Daoy (cell line): ENCODE data around the gene SNX30. TPM values are rescaled to one million over a fixed set of nuclear protein-coding genes. Genes with fewer than 3 reads are reported as not detected.
"Not testable (repeated sequence)": the region's sequence is repeated elsewhere in the genome, so short reads cannot be mapped to it uniquely, and the experiment has no call there.

Experiments
- DNase-seq: peaks from one replicate; pipeline ENCODE4 v3.0.0-alpha.2; 2015; ENCODE audit warnings: low read depth
- total RNA-seq: library from RNA; depleted of rRNA; stranded (reverse); fragments of >200 nt; shearing (Covaris generic); gene quantifications from 2 replicates; pipeline ENCODE4 v1.2.3, GENCODE V29; 2014; rRNA removed

The SNX30 gene, protein sequence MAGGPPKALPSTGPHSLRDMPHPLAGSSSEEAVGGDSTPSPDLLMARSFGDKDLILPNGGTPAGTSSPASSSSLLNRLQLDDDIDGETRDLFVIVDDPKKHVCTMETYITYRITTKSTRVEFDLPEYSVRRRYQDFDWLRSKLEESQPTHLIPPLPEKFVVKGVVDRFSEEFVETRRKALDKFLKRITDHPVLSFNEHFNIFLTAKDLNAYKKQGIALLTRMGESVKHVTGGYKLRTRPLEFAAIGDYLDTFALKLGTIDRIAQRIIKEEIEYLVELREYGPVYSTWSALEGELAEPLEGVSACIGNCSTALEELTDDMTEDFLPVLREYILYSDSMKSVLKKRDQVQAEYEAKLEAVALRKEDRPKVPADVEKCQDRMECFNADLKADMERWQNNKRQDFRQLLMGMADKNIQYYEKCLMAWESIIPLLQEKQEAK
- total RNA-seq, result 15.2 and 17.1 TPM in 2 replicates

DNA sequence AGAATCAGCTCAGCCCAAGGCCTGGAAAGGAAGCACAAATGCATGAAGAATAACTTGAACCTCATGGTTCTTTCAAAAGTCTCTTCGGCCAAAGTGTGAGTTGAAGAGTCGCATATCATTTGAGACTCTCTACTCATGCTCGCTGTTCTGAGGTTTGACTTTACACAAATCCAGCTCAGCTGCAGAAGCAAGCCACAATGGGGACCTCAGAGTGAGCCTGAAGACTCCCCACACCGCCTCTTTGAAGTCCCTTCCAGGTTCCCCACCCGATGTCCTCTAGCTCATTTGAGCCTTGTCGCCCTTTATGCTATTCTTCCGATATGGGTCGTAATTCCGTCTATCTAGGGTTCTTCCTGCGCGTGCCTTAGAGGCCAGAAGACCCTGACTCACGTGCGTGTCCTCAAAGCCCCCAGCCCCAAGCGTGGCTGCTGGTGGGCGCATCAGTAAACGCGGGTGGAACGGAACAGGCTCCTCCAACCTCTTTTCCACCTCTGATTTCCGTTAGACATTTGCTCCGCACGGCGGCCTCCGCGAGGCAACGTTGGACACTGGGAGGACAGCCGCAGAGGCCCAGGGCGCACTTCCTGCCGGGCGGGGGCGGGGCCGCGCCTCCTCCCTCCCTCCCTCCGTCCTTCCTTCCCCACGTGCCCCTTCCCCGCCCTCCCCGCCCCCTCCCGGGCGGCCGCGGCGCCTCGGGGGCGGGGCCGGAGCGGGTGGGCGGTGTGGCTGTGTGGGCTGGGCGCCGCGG is at the start of gene SNX30:
TSS of gene SNX30 (plus strand) at position 745 of the 748 bp plus-strand sequence. CDS start 242 bp downstream, outside the sequence.
- DNase-seq, result peak; percentile 98

DNA sequence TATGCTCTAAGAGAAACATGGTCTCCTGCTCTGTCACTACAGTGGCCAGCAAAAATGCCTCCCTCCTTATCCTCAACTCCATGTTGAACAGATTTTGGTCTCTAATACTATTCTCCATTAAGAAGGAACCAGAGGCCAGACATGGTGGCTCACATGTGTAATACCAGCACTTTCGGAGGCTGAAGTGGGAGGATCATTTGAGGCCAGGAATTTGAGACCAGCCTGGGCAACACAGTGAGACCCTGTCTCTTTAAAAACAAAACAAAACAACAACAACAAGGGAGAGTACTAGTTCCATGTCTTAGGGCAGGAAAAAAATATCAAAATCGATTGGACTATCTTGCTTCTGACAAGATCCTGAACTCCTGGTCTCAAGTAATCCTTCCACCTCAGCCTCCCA is 47.3 kb upstream of the SNX30 start:
- DNase-seq, result no peak

DNA sequence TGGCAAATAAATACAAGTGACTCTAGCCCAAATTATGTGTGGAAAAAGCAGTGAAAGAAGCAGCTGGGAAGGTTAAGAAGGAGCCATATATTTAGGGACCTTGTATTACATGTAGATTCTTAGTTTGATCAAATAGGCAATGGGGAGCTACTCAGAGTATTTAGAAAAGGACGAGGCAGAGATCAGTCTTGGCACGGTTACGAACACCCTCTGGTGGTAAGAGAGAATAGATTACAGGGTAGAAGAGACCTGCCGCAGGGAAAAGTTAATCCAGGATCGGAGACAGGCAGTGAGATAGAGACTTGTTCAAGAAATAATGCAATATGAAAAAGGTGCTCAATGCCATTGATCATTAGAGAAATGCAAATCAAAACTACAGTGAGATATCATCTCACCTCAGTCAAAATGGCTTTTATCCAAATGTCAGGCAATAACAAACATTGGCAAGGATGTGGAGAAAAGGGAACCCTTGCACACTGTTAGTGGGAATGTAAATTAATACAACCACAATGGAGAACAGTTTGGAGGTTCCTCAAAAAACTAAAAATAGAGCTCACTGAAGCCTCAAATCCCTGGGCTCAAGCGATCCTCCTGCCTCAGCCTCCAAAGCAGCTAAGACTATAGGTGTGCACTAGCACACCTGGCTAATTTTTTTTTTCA is 44.7 kb upstream of the SNX30 start:
- DNase-seq, result no peak

DNA sequence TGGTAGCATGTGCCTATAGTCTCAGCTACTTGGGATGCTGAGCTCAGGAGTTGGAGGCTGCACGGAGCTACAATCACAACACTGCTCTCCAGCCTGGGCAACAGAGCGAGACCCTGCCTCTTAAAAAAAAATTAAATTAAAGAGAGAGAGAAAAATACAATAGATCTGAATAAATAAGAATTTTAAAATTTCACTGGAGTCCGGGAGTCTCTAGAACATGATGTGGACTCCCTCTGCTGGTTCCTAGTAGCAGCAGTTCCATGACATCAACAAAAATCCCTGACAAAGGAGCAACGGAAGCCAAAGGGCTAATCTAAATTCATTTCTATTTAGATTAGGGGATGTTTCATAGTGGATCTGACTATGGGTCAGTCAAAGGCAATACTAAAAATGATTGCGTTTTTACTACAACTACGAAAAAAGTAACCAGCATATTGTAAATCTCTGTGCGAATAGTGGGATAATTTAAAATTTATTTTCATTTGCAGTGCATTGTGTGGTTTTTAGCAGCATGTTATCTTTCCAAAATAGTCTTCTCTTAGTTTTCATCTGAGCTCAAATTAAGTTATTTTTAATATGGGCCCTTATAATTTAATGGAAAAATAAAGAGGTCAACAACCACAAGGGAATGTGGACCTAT is 39.4 kb upstream of the SNX30 start:
- peak; percentile 32 for DNase-seq

DNA sequence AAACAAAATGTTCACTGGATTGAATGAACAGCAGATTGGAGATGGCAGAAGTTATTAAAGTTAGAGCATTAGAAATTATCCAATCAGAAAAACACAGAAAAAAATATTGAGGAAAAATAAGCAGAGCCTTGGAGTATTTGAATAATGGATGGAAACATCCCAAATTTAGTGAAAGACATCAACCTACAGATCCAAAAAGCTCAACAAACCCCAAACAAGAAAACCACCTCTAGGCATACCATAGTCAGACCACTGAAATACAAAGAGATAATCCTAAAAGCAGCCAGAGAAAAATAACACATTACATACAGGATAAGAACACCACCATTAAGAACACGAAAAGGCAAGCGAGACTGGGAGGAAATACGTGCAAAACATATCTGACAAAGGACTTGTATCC is 37.9 kb upstream of the SNX30 start:
- DNase-seq, result no peak

DNA sequence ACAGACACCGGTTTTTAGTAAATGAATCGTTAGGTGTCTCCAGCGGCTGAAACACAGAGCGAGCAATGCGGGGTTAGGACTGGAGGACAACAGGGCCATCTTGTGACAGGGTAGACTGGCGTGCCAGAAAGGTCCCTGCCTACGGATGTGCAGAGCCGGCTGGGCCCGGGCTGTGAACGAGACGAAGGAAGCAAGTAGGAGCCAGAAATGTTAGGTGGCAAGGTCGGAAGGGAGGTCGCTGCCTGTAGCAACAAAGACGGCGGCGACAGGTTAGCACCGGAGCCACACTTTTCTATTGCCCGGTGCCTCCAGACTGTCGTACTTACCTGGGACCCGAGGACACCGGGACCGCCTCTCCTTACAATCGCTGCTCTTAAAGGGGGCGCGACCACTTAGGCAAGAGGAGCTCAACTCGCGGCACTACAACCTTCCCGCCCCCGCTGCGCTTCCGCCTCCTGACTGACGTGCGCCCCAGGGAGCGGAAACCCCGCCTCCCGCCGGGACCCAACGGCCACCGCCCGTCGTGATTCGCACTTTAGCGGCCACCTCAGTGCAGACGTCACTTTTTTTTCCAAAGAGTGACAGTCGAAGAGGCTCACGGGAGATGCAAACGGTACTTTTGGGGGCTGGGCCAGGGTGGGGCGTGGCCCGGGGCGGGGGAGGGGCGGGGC is 32.8 kb upstream of the SNX30 start, which contains the start of gene INIP:
TSS of gene INIP (minus strand) at position 457 of the 671 bp plus-strand sequence. CDS start 1,632 bp downstream, outside the sequence.
- DNase-seq, result peak; percentile 99

DNA sequence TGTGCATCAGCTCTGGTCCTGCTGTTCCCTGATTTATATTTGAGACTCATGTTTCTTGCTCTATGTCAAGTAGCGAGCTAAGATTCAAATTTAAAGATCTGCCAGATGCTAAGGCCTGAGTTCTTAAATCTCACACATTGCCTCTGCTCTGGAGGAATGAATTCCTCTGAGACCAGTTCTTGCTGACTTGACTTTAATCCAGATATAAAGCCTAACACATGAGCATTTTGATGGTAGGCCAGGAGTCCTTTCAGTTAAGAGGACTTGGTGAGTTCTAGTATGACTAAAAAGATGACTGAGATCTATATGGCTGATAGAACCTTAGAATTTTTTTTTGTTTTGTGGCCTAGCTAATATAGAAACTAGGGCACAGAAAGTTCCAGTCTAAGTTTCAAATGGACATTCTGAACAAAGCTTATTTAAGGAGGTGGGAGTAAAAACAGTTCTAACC is 31.3 kb upstream of the SNX30 start:
- DNase-seq, result no peak

DNA sequence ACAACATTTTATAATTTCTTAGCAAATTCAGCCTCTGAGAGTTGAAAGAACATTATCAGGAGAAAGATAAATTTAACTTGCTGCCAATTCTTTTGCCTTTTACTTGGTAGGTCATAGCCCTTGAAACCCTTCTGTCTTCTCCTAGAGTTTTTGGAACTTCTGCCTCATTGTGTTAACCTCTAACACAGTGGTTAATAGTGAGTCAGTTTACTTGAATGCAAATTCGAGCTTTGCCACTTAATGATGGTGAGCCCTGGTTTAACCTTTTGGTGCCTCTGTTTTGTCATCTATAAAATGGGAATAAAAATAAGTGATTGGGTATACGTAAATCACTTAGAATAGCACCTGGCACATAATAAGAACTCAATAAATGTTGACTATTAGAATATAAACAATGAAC is 30.9 kb upstream of the SNX30 start:
- DNase-seq, result no peak

DNA sequence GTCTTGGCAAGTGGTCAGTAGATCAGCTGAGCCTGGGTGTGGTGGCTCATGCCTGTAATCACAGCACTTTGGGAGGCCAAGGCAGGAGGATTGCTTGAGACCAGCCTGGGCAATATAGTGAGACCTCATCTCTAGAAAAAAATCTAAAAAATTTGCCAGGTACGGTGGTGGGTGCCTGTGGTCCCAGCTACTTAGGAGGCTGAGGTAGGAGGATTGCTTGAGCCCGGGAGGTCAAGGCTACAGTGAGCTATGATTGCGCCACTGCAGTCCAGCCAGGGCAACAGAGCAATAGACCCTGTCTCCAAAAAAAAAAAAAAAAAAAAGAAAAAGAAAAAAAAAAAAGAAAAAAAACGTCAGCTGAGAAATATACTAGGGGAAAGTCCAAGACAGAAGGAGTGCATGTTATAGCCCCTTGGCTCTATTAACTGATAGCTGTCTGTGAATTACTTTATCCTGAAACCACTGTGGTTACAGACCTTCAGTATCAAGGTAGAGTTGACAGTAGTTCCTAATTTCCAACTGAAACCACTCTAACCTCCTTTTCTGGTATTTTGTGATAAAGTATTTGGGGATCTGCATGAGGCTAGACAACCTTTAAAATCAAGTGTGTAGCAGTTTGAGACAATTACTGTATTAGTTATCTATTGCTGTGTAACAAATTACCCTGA is 30.3 kb upstream of the SNX30 start:
- no peak for DNase-seq

DNA sequence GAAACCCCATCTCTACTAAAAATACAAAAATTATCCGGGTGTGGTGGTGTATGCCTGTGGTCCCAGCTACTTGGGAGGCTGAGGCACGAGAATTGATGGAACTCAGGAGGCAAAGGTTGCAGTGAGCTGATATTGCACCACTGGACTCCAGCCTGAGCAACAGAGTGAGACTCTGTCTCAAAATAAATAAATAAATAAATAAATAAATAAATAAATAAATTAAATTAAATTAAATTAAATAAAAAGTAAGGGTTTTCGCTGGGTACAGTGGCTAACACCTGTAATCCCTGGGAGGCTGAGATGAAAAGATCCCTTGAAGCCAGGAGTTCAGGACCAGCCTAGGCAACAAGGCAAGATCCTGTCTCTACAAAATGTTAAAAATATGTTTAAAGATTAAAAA is 27.8 kb upstream of the SNX30 start:
- not testable (repeated sequence) for DNase-seq

DNA sequence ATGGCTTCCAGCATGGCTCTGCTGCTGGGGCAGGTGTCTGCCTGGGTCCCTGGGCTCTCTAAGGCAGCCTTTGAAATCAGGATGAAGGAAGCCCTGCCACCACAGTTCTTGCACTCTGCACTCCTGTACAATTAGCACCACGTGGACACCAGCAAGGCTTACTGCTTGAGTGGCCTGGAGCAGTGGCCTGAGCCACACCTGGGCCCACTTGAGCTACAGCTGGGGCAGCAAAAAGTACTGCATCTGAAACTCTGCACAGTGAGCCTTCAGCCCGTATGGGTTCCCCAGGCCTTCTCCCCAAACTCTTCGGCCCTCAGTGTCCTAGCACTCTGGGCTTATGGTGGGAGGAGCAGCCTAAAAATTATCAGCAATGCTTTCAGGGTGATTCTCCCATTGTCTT is 24.6 kb upstream of the SNX30 start:
- DNase-seq, result no peak

DNA sequence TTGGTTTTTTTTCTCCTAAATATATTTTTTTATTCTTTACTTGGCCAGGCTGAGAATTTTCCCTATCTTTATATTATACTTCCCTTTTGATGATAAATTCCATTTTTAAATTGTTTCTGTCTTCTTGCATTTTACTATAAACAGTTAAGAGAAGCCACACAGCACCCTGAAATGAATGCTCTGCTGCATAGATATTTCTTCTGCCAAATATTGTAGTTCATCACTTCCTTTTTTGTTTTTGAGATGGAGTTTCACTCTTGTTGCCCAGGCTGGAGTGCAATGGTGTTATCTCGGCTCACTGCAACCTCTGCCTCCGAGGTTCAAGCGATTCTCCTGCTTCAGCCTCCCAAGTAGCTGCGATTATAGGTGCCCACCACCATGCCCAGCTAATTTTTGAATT is 24.1 kb upstream of the SNX30 start:
- no peak for DNase-seq

DNA sequence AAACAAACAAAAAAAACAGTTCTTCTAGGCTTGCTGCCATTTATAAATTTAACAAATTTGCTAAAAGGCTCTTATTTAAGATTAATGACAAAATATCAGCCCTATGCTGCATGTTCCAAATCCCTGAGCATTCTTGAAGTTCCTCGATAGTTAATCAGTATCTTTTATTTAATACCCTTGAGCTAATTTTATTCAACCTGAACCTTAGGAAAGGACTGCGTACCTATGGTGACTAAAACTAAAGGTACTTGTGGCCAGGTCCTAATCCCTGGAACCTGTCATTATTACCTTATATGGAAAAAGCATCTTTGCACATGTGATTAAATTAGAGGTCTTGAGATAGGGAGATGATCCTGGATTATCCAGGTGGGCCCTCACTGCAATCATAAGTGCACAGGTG is 22.2 kb upstream of the SNX30 start:
- no peak for DNase-seq

DNA sequence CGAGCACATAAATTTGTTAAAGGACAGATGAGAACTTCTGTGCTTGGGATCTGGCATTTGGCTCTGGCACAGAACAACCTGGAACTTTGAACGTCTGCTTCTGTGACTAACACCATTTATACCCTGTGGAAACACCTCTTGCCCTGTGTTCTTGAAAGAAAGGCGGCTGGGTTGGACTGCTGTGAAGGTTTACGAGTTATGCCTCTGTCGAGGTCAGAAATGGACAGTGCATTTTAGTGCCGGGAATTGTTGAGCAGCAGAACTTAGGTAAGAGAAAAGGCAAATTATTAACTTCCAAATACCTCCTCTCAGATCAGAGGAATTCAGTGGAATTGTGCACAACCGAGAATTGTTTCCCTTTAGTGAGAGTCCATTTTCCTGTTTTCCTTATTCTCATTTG is 18.6 kb upstream of the SNX30 start:
- DNase-seq, result no peak

DNA sequence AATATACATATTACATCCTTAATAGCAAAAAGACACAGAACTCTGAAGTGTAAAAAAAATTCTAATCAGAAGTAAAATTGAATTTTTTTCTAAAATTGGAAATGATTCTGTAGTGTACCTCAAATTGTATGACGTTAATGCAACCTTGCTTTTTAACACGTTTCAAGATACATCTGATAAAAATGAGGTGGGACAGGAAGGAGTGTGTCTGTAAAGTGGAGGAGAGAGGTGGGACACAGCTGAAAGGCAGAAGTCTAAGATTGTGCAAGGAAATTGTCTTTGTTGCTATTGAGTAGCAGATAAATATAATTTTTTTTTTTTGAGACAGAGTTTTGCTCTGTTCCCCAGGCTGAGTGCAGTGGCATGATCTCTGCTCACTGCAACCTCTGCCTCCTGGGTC is 15.7 kb upstream of the SNX30 start:
- DNase-seq, result no peak

DNA sequence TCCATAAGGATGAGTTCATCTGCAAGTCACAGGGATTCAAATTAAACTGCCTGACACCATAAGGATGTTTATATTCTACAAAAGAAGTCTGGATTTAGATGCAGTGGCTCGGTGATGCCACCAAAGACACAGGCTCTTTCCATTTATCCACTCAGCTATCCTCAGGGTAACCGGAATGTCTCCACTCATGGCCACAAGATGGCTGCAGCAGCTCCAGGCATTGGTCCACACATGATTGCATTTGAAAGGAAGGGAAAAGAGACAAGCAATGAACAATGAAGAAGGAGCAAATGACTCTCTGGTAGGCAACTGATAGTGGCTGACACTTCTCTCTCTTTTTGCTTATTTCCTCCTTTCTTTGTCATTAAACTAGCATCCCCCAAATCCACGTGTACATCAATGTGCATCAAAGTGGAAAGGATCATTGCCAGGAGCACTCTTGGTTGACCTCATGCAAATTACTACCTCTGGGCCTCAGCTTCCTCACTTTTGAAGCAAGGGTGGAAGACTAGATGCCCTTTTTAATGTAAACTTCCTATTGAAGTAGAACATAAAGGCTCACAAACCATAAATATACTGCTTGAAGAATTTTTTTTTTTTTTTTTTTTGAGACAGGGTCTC is 7.2 kb upstream of the SNX30 start:
- DNase-seq, result no peak

DNA sequence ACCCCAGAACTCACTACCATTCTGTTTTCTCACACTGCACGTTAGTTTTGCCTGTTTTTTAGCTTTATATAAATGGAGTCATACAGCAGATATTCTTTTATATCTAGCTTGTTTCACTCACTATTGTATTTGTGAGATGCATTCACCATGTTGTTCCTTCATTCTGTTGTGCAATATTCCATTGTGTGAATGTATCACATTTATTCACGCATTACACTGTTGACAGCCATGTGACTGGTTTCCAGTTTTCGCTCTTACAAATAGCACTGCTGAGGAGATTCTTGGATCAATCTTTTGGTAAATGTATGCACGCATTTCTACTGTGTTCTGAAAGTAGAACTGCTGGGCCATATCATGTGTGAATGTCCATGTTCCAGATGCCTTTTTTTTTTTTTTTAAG is 6.4 kb upstream of the SNX30 start:
- DNase-seq, result no peak

DNA sequence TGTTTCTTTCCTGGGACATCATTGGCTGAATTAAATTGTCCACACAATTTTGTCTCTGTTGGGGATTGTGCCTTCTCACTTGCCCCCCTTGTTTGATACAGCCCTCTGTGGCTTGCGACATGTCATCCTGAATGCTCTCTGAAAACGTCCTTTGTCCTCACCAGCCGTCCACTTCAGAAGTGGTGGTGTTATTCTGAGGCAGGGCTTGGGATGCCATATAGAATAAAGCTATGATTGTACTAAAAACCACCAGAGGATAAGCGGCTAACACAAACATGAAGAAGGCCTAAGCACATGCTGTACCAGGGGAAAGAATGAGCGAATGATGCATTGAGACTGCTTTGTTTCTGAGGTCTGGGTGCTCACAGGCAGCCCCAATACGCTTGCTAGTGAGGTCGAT is 3.5 kb upstream of the SNX30 start:
- no peak for DNase-seq

DNA sequence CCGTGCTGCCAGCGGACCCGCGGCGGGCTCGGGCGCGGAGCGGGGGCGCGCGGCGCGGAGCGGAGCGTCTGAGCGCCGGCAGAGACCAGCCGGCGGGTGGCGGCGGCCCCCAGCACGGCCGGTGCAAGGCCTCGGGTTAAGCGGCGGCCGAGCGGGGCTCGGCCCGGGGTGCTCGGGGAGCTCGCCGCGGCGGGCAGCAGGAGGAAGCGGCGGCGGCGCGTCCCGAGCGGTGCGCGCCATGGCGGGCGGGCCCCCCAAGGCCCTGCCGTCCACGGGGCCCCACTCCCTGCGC is 150 bp downstream of the SNX30 start:
- DNase-seq, result no peak

DNA sequence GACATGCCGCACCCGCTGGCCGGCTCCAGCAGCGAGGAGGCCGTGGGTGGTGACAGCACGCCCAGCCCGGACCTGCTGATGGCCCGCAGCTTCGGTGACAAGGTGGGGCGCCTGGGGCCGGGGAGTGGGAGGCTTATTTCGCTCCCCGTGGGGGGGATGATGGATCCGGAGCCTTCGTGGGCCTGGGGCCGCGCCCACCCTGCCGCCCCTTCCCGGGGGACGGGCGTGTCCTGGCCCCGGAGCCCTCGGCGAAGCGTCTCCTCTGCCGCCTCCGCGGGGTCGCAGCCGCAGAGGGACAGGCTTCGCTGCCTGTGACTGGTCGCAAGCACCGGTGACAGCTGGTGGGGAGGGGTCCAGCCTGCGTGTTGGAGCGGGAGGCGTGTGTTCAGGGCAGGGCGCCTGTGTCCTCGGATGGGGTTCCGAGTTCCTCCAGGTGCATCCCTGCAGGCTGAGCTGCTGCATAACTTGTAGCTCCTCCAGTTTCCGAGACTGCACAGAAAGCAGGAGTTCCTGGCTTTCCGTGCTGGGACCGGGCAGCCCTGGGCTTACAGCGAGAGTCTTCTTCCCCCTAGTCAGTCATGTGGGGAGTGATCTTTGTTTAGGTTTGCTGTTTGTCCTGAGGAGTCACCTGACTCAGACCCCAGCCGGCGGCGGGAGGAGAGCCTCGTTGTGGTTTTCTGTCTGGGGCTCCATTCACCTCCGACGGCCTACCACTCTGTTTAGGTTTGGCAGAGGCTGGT is 666 bp downstream of the SNX30 start:
- peak; percentile 86 for DNase-seq
